Measurements from ENCODE around the gene FKBP8.

Gene FKBP8

GRCh38 chr19:18496167-18496979, 47.0 kb downstream of the FKBP8 start:
- H3K27me3 Mint-ChIP-seq (ENCODE audit: low read depth) = no peaks in the 10 kb centered on the region
- peaks cover 2% of the 10 kb centered on the region for H3K36me3 Mint-ChIP-seq (ENCODE audit: low read depth)
- H3K27ac Mint-ChIP-seq = peak overlapping the region; percentile 85
- H3K9me3 Mint-ChIP-seq = no peaks in the 10 kb centered on the region
- H3K4me1 Mint-ChIP-seq (ENCODE audit: low read depth) = peaks cover 47% of the 10 kb centered on the region
- peak; percentile 68 for DNase-seq (ENCODE audit: low spot score)
- peak overlapping the region; percentile 76 for H3K4me3 Mint-ChIP-seq

GRCh38 chr19:18495204-18495911, 48.0 kb downstream of the FKBP8 start:
- Mint-ChIP-seq H3K4me1 (ENCODE audit: low read depth) (peaks cover 44% of the 10 kb centered on the region), H3K27ac (peak overlapping the region; percentile 85), H3K9me3 (no peaks in the 10 kb centered on the region), H3K4me3 (peak overlapping the region; percentile 76), H3K27me3 (ENCODE audit: low read depth) (no peaks in the 10 kb centered on the region), H3K36me3 (ENCODE audit: low read depth) (no peaks in the 10 kb centered on the region)
- DNase-seq (ENCODE audit: low spot score) = no peak

GRCh38 chr19:18494267-18494607, 49.1 kb downstream of the FKBP8 start:
- Mint-ChIP-seq H3K4me3 (peak overlapping the region; percentile 43), H3K27me3 (ENCODE audit: low read depth) (no peaks in the 10 kb centered on the region), H3K27ac (peak overlapping the region; percentile 78), H3K9me3 (no peaks in the 10 kb centered on the region), H3K36me3 (ENCODE audit: low read depth) (no peaks in the 10 kb centered on the region), H3K4me1 (ENCODE audit: low read depth) (peaks cover 38% of the 10 kb centered on the region)
- no peak for DNase-seq (ENCODE audit: low spot score)

GRCh38 chr19:18493440-18494266, 49.7 kb downstream of the FKBP8 start:
- Mint-ChIP-seq H3K4me1 (ENCODE audit: low read depth) (peaks cover 33% of the 10 kb centered on the region), H3K27me3 (ENCODE audit: low read depth) (no peaks in the 10 kb centered on the region), H3K4me3 (peak overlapping the region; percentile 43), H3K27ac (peak overlapping the region; percentile 78), H3K36me3 (ENCODE audit: low read depth) (no peaks in the 10 kb centered on the region), H3K9me3 (no peaks in the 10 kb centered on the region)
- no peak for DNase-seq (ENCODE audit: low spot score)

- no peaks in the 10 kb centered on the region for H3K27me3 Mint-ChIP-seq (ENCODE audit: low read depth)
- H3K27ac Mint-ChIP-seq = no peak overlapping the region
- DNase-seq (ENCODE audit: low spot score) = no peak
- no peaks in the 10 kb centered on the region for H3K9me3 Mint-ChIP-seq
- peaks cover 38% of the 10 kb centered on the region for H3K4me1 Mint-ChIP-seq (ENCODE audit: low read depth)
- no peaks in the 10 kb centered on the region for H3K36me3 Mint-ChIP-seq (ENCODE audit: low read depth)
- no peak overlapping the region for H3K4me3 Mint-ChIP-seq
These were observed 51.1 kb downstream of the FKBP8 start for GRCh38 chr19:18491995-18492953.

- Mint-ChIP-seq H3K36me3 (ENCODE audit: low read depth) (no peaks in the 10 kb centered on the region), H3K27ac (no peak overlapping the region), H3K4me1 (ENCODE audit: low read depth) (peaks cover 32% of the 10 kb centered on the region), H3K4me3 (no peak overlapping the region), H3K9me3 (no peaks in the 10 kb centered on the region), H3K27me3 (ENCODE audit: low read depth) (no peaks in the 10 kb centered on the region)
- no peak for DNase-seq (ENCODE audit: low spot score)
These were observed 52.6 kb downstream of the FKBP8 start for GRCh38 chr19:18490728-18491127.

GRCh38 chr19:18489627-18490184, 53.7 kb downstream of the FKBP8 start:
- Mint-ChIP-seq H3K4me3 (no peak overlapping the region), H3K36me3 (ENCODE audit: low read depth) (no peaks in the 10 kb centered on the region), H3K4me1 (ENCODE audit: low read depth) (peaks cover 29% of the 10 kb centered on the region), H3K27me3 (ENCODE audit: low read depth) (no peaks in the 10 kb centered on the region), H3K9me3 (no peaks in the 10 kb centered on the region), H3K27ac (no peak overlapping the region)
- DNase-seq (ENCODE audit: low spot score) = no peak

- peaks cover 22% of the 10 kb centered on the region for H3K4me1 Mint-ChIP-seq (ENCODE audit: low read depth)
- no peak overlapping the region for H3K4me3 Mint-ChIP-seq
- H3K9me3 Mint-ChIP-seq = no peaks in the 10 kb centered on the region
- H3K27ac Mint-ChIP-seq = no peak overlapping the region
- no peak for DNase-seq (ENCODE audit: low spot score)
- no peaks in the 10 kb centered on the region for H3K27me3 Mint-ChIP-seq (ENCODE audit: low read depth)
- H3K36me3 Mint-ChIP-seq (ENCODE audit: low read depth) = no peaks in the 10 kb centered on the region
These were observed 54.3 kb downstream of the FKBP8 start for GRCh38 chr19:18488838-18489626.

GRCh38 chr19:18488403-18488723, 55.0 kb downstream of the FKBP8 start:
- no peaks in the 10 kb centered on the region for H3K27me3 Mint-ChIP-seq (ENCODE audit: low read depth)
- H3K9me3 Mint-ChIP-seq = no peaks in the 10 kb centered on the region
- H3K27ac Mint-ChIP-seq = peak overlapping the region; percentile 21
- H3K4me3 Mint-ChIP-seq = no peak overlapping the region
- H3K4me1 Mint-ChIP-seq (ENCODE audit: low read depth) = peaks cover 18% of the 10 kb centered on the region
- DNase-seq (ENCODE audit: low spot score) = no peak
- no peaks in the 10 kb centered on the region for H3K36me3 Mint-ChIP-seq (ENCODE audit: low read depth)

- H3K4me1 Mint-ChIP-seq (ENCODE audit: low read depth) = peaks cover 20% of the 10 kb centered on the region
- peak overlapping the region; percentile 21 for H3K27ac Mint-ChIP-seq
- H3K9me3 Mint-ChIP-seq = no peaks in the 10 kb centered on the region
These were observed 55.6 kb downstream of the FKBP8 start for GRCh38 chr19:18487576-18488402.

GRCh38 chr19:18486746-18487145, 56.6 kb downstream of the FKBP8 start:
- no peak overlapping the region for H3K4me3 Mint-ChIP-seq
- no peaks in the 10 kb centered on the region for H3K9me3 Mint-ChIP-seq
- no peak overlapping the region for H3K27ac Mint-ChIP-seq
- DNase-seq (ENCODE audit: low spot score) = no peak
- no peaks in the 10 kb centered on the region for H3K36me3 Mint-ChIP-seq (ENCODE audit: low read depth)
- no peaks in the 10 kb centered on the region for H3K27me3 Mint-ChIP-seq (ENCODE audit: low read depth)
- peaks cover 25% of the 10 kb centered on the region for H3K4me1 Mint-ChIP-seq (ENCODE audit: low read depth)

More at GRCh38 chr19:18487576-18488402, 55.6 kb downstream of the FKBP8 start:
- Mint-ChIP-seq H3K36me3 (ENCODE audit: low read depth) (no peaks in the 10 kb centered on the region), H3K27me3 (ENCODE audit: low read depth) (no peaks in the 10 kb centered on the region), H3K4me3 (no peak overlapping the region)
- no peak for DNase-seq (ENCODE audit: low spot score)

- peaks cover 37% of the 10 kb centered on the region for H3K4me1 Mint-ChIP-seq (ENCODE audit: low read depth)
- H3K9me3 Mint-ChIP-seq = no peaks in the 10 kb centered on the region
- H3K27me3 Mint-ChIP-seq (ENCODE audit: low read depth) = no peaks in the 10 kb centered on the region
- no peak for DNase-seq (ENCODE audit: low spot score)
- H3K36me3 Mint-ChIP-seq (ENCODE audit: low read depth) = no peaks in the 10 kb centered on the region
- H3K27ac Mint-ChIP-seq = peak overlapping the region; percentile 12
- H3K4me3 Mint-ChIP-seq = no peak overlapping the region
These were observed 58.4 kb downstream of the FKBP8 start for GRCh38 chr19:18484992-18485391.
